B cell (primary cell): ENCODE results near the gene PARP8.

Experiments used
- CTCF ChIP-seq: fragments of 200-600 bp; IDR thresholded peaks from one replicate; pipeline ENCODE4 v1.8.0; 2022; ENCODE audit warnings: antibody characterized with exemption, mild to moderate bottlenecking
- EZH2 ChIP-seq: IDR thresholded peaks from 2 replicates; pipeline ENCODE4 v1.6.1; 2012; ENCODE audit warnings: borderline replicate concordance, low read depth, mild to moderate bottlenecking, moderate library complexity, low read length; ENCODE audit not compliant: insufficient read depth, poor library complexity, severe bottlenecking

GRCh38 chr5:50813691-50814090 lies 147.3 kb downstream of the PARP8 start:
- TF ChIP-seq CTCF (no peak), EZH2 (no peak)
